H1 (cell line): Measurements from ENCODE around the gene PAPOLA. TPM values are rescaled to one million over a fixed set of nuclear protein-coding genes. Genes with fewer than 3 reads are reported as not detected.

Experiments
- ASH2L ChIP-seq: fragments of 200-600, 300-600 bp; sonication (generic); IDR thresholded peaks from one replicate; pipeline ENCODE4 v1.7.1; 2017; ENCODE audit warnings: low read length
- CBX8 ChIP-seq: fragments of 300-800, 300-1000 bp; sonication (generic); IDR thresholded peaks from 2 replicates; pipeline ENCODE4 v1.7.1; 2016; ENCODE audit warnings: low read depth, low read length, borderline replicate concordance
- CEBPB ChIP-seq: IDR thresholded peaks from 2 replicates; pipeline ENCODE4 v1.6.1; 2012; ENCODE audit warnings: low read depth, low read length
- CHD2 ChIP-seq: IDR thresholded peaks from 2 replicates; pipeline ENCODE4 v1.6.1; 2012; ENCODE audit warnings: low read length, improper control_type of control experiment
- FOSL1 ChIP-seq: IDR thresholded peaks from 2 replicates; pipeline ENCODE4 v1.6.1; 2011; ENCODE audit warnings: mild to moderate bottlenecking, low read depth, low read length, moderate library complexity; ENCODE audit not compliant: insufficient read depth
- MAX ChIP-seq: IDR thresholded peaks from 2 replicates; pipeline ENCODE4 v1.6.1; 2012; ENCODE audit warnings: inconsistent platforms
- SRF ChIP-seq: IDR thresholded peaks from 2 replicates; pipeline ENCODE4 v1.6.1; 2011; ENCODE audit warnings: mild to moderate bottlenecking, low read depth, low read length, moderate library complexity
- TEAD4 ChIP-seq: IDR thresholded peaks from 2 replicates; pipeline ENCODE4 v1.6.1; 2012; ENCODE audit warnings: low read depth, low read length, inconsistent platforms, mixed read lengths
- polyA plus RNA-seq, 7 experiments: library from polyadenylated mRNA; depleted of rRNA in 3 of 7; stranded (reverse) in 5 of 7; unstranded in 2 of 7; fragments of >200 nt in 5 of 7; fragments of 200-250 nt in 2 of 7; gene quantifications; 1 replicate in 5 of 7; 2 replicates in 1 of 7; 4 replicates in 1 of 7; pipeline versions ENCODE4 v1.2.1 to v1.2.3, GENCODE V29; 2011 to 2013; ENCODE audit warnings: missing spikeins in 2 of 7, mixed read lengths in 2 of 7
- total RNA-seq: library from RNA; stranded (reverse); fragmentation: NEBNext Ultra II Directional; extraction: Animal tissue kit (Norgen Biotek cat#: 25700); gene quantifications from 2 replicates; pipeline ENCODE4 v1.2.1, GENCODE V29; 2021

The PAPOLA gene
- total and polyA plus RNA-seq, 2 of the 8 experiments (the other 6 are each of a cell fraction or from before 2014, with no cell fraction given): 163 to 239 TPM

GRCh38 chr14:96586056-96586455, 83.9 kb downstream of the PAPOLA start (continued):
- no peak for TF ChIP-seq CBX8
- TF ChIP-seq SRF: no peak
- TF ChIP-seq FOSL1: no peak
- TF ChIP-seq CEBPB: no peak
- no peak for TF ChIP-seq MAX
- TF ChIP-seq ASH2L: no peak
- no peak for TF ChIP-seq TEAD4
- TF ChIP-seq CHD2: no peak
- TF ChIP-seq, all 59 proteins: peak for 0
